HG02642 (cell line): ENCODE data around the gene SMAD3.
A peak's percentile ranks its signal among the peaks of the same experiment; 100 is the strongest.

Source experiments
- ATAC-seq: cut with Tn5 transposase; IDR thresholded peaks from one replicate; pipeline ENCODE4 v1.9.1; 2021; ENCODE audit warnings: mild to moderate bottlenecking; ENCODE audit not compliant: unreplicated experiment, poor library complexity

SMAD3 gene

DNA sequence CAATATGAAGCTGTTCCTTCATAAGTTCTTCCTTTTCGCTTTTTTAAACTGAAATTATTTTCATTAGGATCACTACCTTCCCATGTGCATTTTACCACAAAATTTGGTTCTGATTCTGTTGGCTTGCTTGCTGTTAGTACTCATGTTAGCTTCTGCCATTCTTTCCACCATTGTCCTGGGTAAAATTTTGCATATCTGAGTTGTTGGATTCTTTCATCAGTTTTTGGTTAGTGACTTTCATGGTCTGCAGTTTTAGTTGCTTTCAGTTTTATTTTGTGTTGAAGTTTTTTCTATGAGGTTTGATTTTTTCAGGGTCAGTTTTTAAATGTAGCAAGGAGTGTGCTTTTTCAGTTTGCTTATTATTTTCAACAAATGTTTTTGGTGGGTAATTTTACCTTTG lies 71.9 kb downstream of the SMAD3 start:
- ATAC-seq, result no peak

DNA sequence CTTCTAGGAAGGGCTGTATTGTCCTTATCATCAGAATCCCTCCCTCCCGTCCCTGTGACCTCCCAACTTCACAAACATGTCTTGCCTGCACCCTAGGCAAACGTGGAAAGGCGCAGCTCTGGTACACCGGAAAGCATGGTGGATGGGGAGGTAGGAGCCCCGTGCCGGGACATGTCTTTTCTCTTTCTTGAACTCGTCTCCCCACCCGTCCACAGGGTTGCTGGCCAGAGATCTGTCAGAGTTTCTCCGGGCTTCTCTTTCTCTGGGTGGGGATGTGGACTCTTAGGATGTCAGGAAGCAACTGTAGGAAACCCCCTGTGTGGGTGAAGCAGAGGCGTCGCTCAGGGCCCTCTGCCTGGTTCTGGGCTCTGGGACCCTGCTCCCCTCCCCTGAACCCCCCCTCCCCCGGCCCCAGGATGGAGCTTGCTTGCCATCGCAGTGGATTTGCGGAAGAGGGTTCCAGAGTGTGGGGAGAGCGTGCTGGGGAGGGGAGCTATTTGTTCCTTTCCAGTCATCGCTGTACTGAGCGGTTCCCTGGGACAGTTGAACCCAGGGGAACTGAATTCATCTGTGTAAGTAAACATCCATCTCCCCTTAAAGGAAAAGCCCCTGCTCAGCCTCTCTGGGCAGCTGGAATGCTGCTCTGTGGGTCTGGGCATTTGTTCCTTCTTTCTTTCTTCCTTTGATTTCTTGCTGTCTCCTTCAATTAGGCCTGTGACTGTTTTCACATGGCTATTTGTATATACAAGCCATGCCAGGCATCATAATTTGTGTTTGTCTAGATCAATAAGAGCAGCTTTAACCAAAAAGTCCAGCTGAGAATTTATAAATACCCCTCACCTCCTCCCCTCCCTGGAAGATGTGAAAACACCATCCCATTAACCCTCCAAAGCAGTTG lies 72.8 kb downstream of the SMAD3 start:
- no peak for ATAC-seq

DNA sequence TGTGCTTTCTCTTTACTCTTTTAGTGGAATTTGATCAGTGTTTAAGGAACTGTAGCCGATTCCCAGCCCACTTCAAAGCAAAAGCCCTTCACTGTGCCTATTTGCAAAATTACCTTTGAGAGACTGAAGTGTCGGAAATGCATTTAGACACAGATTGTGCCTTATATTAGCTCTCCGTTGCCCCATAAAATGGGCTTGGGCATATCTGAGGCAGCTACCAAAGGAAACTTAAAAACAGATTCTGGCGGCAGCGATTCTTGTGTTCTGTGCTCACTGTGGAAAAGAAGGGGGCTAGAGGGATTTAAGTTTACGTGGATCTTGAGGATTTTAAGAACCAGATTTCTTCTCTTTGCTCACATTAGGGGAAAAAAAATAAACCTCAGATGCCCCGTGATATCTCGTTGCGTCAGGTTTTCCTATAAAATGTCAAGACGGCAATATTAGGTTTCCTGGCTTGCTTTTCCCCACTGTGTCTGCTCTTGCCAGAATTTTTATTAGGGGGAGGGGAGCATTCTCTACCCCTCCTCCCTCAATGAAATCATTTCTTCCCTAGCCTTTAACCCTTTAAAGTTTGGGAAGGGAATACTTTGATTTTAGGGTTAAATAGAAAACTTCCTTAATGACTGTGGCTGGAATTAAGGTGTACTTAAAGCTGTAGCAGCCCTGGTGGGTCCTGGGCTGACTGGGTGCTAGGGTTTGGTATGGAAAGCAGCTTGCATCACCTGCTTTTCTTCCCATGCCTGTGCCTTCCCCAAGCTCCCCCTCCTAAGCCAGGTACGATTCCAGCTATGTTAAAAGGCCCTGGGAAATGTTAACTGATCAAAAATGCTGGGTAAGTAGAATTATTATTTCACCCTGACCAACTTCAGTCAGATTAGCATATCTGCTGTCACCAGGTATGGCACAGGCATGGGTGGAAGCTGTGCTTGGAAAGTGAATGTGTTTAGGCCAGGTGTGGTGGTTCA lies 73.8 kb downstream of the SMAD3 start:
- ATAC-seq, result no peak

DNA sequence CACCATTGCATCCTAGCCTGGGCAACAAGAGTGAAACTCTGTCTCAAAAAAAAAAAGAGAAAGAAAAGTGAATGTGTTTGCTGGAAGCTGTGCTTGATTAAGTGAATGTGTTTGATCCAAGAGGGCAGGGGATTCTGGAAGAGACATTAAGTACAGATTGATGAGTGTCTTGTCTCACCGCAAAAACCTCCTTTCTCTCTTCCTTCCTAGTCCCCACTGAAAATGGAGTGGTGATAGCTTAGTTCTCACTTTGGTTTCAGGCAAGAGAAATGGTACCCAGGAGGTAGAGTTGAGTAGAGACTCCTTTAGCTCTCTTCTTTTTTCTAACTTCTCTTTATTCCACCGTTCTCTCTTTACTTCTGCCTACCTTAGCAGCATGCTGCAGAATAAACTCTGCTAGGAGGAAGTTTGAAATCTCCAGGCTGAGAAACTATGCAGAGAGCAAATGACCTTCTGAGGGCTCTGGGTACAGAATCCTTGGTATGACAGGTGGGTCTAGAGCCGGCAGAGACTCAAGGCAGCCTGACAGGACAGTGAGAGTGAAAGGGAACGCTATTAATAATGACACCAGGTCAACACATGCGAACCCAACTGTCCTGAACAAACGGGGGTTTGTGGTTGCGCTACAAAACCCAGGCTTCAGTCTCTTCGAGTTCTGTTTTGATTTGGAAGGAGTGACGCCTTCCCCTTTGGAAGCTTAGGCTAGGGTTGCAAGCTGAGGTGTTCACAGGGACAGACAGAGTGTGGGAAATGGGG lies 74.9 kb downstream of the SMAD3 start:
- ATAC-seq, result peak; percentile 73

DNA sequence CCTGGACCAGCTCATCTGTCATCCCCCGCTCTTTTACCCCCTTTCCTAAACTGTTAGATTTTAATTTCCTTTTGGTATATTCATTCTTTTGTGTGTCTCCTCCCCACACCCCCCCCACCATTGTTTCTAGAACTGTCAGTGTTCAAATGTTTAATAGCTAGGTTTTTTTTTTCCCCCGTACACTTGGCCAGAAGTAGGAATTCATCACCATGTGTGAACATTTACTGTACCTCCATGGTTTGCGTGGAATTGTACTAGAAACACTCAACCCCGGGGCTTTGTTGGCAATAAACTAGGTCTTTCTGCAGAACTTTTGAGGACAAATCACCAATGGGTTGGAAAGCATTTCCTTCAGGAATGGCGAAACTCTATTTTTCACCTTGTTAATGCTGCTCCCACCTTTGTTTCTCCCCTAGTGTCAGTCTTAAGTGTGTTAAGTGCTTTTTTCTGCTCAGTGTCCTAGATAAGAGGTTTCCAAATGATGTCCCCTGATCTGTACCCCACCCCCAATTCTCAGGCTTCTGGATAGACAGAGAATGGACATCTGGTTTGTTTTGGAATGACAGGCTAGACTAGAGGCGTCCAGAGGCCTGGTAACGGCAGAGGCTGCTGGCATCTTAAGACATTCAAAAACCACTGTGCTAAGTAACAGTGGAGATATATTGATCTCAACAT lies 76.8 kb downstream of the SMAD3 start:
- no peak for ATAC-seq

DNA sequence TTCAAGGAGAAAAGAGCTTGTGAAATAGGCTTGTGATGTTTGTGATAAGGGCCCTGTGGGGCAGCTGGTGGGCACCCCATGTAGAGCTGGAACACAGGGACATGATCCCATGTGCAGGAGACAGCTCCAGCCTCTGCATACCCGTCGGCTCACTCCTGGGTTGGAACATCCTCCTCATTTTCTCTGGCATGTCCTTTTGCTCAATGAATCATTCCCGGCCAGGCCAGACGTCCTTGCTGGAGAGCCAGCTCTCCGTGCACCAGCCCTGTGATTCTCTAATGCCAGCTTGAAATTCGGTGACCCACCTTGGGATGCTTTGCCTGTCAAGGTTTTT lies 77.3 kb downstream of the SMAD3 start:
- no peak for ATAC-seq

DNA sequence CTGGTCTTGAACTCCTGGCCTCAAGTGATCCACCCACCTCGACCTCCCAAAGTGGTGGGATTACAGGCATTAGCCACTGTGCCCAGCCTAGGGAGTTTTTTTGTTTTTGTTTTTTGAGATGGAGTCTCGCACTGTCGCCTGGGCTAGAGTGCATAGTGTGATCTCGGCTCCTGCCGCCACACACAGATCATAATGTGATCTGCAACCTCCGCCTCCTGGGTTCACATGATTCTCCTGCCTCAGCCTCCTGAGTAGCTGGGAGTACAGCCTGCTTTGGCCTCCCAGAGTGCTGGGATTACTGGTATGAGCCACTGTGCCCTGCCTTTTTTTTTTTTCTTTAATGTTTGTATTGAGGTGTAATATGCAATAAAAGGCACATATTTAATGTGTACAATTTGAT lies 78.2 kb downstream of the SMAD3 start:
- no peak for ATAC-seq

DNA sequence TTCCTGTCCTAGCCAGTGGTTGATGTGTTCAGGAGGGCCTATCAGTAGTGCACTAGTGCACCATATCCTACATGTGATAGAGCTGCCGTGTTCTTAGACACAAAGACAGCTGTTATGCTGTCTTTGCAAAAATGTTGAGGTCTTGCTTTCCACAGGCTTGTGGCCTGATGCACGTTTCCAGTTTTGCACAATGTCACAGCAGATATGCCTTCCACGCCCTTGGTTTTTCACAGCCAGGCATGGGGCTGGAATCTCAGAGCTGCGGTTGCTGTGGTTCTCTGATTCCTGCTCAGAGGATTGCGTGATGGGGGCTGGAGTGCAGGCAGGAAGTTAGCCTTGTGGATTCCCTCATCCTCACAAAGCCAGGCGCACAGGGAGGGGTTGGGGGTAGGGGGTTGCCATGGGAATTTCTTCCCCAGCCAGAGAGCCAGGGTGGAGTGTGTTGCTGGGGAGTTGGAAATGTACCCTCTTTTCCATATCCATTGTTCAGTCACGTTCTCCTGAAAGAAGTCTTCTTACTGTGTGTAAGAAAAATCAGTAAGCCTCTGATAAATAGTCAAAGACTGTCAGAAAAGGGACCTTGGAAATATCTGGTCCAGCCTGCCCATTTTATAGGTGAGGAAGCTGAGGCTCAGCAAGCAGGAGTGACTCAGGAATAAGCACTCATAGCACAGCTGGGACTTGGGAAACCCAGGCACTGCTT lies 79.4 kb downstream of the SMAD3 start:
- no peak for ATAC-seq

DNA sequence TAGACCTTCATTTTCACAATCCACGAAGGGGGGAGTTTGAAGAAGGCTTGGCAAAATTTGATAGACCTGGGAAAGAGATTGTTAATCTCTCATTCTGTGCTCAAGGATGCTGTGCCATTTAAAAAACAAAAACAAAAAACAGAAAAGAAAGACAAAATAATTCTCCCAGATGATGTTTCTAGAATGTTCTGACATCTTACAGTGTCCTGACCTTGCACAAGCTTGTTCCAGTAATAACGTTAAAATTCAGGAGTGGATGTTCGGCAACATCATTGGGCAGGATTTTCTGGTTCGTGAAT lies 79.9 kb downstream of the SMAD3 start:
- ATAC-seq, result no peak

DNA sequence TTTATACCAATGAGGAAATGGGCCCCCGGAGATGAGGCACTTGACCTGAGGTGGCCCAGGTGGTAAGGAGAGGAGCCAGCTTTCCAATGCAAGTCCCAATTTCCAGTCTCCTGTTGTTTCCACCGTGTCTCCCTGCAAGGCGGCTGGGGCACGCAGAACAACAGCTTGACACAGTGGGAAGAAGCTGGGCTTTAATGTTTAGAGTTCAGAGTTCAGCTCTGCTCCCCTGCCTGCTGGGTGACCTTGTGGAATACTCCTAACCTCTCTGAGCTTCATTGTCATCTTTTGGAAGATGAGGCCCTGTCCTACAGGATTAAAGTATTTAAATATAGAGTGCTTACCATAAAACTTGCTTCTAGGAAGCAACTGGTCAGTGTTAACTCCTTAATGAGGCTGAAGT lies 80.3 kb downstream of the SMAD3 start:
- no peak for ATAC-seq

DNA sequence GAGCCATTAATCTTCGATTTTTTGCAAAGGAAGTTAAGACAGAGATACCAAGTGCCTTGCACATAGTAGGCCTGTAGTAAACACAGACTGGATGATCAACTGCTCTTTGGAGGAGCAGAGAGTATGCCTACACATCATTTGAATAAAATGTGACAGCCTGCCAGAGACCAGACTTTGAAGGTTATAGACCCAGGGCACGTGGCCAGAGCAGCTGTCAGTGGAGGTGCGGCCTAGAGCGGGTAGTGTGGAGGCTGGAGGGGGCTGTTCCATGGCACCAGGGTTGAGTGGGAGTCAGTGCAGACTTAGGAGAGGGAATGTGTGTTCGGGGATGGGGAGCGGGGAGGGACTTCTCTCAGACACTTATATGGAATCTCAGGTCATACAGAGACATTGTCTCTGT lies 80.8 kb downstream of the SMAD3 start:
- ATAC-seq, result no peak

DNA sequence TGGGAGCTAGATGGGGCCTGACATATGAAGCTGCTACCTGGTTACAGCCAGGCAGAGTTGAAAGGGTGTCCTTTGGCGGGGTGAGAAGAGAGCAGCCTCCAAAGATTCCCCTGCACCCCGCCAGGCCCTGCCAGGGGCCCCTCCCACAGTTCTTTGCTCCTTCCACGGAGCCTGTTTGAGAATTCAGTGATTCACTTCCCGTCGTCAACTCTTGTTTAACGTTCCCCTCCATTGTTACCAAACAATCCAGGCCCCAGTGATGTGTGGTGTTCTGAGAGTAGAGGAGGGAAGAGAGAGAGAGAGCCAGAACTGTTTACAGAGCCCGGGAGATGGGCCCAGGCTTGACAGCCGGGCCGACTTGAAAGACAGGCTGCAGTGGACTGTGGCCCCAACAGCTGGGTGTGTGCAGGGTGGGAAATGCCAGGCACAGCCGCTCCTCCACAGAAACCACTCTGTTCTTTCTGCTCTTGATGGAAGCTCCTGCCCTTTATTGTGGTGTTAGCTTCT lies 81.5 kb downstream of the SMAD3 start:
- no peak for ATAC-seq

DNA sequence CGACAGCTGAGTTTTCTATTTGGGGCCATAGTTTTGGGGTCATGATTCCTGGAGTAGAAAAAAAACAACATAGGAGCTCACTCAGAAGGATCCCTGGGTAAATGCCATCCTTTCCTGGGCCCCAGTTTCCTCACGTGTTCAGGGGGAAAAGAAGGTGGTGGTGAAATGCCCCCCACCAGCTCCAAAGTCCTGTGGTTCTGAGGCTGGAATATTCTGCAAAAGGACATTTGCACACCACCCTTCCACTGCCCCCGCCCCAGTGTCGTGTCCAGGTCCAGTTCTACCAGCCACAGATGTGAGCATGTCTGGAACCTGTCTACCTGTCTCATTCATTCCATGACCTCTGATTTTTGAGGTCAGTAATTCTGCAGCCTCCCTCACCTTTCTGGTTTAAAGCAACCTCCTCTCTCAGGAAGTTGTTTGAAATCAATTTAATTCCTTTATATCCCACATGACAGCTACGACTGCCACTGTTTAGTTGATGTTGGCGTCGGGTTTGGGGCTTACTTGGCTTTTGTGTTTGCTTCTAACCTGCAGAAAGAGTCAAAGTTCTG lies 82.1 kb downstream of the SMAD3 start:
- ATAC-seq, result no peak

DNA sequence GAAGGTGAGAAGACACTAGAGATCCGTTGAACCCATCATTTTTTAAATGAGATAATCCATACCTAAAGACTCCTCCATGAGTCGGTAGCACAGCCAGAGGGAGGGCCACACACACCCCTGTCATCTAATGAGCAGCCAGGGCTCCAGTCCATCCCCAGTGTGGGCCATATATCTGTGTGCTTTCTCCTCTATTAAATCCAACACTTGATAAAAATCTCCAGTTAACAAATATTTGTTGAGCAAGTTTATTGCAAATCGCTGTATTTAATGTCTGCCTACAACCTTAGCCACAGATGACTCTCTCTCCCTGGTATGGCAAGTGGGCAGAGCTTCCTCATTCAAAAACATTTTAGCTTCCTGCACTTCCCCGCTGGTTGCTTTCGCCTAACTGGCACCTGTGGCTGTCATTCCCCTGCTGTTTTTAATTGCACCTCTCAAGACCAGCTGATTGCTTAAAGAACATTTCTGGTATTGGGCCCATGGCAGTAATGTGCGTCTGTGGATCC lies 82.8 kb downstream of the SMAD3 start:
- no peak for ATAC-seq

DNA sequence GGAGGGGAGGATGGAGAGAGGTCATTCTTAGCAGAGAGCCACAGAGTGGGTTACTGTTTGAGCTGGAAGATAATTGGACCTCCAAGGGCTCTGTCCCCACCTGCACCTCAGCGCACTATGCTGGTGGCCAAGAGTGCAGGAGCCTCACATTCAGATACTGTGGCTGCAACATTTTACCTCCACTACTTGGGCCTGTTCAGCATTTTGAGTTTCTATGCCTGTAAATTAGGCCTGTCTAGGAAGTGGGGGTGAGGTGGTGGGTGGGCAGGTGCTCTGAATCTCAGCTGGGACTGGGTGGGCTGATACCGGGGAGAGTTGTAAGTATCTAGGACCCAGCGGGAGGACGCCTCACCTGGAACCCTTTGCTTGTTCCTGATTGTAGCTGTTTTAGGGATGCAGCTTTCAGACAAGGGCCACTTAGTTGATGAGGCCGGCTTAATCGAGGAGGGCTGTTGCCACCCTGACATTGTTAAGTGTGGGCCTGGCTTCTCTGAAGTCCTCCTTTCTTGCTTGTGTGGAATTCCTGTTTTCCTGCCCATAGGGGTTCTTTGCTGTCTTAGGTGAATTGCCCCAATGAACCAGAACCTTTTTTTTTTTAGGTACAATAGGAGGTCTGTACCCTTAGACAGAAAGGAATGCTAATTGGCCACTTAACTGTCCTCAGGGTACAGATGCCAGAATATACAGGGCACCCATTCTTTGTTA lies 83.8 kb downstream of the SMAD3 start:
- ATAC-seq, result no peak

DNA sequence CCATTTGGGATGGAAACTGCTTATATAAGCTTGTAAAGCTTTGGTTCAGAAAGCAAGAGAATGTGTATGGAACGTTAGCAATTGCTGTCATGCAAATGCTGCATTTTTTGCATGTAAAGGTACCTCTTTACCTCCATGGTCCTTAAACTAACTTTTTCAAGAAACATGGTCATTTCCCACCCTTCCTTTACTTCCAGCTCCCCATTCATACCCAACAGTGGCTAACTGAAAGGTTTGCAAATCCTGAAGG lies 84.3 kb downstream of the SMAD3 start:
- ATAC-seq, result no peak

DNA sequence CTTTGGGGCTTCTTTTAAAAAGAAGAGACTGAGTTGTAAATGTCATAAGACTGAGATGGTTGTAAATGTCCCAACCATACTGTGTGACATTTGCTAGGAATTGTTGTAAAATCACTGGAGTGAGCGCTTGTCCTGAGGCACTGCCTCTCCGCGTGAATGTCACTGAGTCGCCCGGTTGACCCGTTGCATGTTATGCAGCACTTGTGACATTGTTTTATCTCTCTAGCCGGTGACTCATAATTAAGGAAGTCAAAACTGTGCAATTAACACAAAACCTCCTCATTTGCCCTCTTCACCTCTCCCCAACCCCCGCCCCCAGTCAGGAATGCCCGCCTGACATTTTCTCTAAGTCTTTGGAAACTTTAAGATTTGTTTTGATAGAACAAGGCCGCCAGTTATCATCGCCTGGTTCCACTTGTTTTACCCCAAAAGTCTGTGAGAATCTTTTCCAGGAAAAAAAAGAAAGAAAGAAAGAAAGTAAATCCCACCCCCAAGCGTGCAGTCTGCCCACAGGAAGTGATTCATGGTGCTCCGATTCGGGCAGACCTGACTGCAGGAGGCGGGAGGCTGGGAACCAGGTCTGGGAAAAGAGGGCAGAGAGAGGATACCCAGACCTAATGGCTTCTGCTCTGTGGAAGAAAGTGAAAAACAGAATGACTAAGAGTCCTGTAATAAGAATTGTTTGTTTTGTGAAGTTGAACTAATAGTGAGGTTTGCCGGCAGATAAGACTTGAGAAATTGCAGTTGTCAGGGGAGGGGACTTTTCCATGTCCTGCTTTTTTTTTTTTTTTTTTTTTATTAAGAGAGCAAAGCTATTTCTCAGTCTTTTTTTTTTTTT lies 84.8 kb downstream of the SMAD3 start:
- ATAC-seq, result no peak

DNA sequence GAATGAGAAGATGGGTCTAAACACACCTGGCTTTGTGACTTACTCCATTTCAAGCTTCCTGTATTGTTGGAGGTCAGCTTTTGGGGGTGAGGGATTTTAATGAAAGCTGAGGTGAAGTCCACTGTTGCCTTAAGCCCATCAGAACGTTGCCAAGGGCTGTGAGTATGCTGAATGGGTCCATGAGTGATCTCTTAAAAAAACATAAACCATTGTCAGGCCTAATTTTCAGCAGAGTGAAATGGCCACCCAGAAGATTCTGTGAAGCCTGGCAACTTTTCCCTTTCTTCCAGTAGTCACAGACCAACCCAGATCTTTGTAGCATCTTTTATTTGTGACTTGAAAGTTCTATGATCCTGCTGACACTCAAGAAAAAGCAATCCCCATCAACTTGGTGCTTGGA lies 87.0 kb downstream of the SMAD3 start:
- ATAC-seq, result no peak
